GM23338 (cell line): ENCODE results near the gene TRAK1. TPM values are rescaled to one million over a fixed set of nuclear protein-coding genes. Genes with fewer than 3 reads are reported as not detected.

ENCODE experiments used
- ATAC-seq: fragments of 200-7000 bp; cut with Tn5 transposase; 3 replicates; pipeline ENCODE4 v1.9.1; 2020
- DNase-seq: peaks from one replicate; pipeline ENCODE4 v3.0.0-alpha.2; 2015; ENCODE audit warnings: low spot score
- H2AFZ ChIP-seq: fragments of 200-600 bp; sonication (generic); 2 replicates; pipeline ENCODE4 v1.8.0; 2016; ENCODE audit warnings: antibody characterized with exemption, mild to moderate bottlenecking, moderate library complexity
- H3F3A ChIP-seq: fragments of 200-600 bp; sonication (generic); replicated peaks from 2 replicates; pipeline ENCODE4 v1.8.0; 2017; ENCODE audit warnings: antibody characterized with exemption, mixed run types, low read depth
- H3K27ac ChIP-seq: fragments of 200-600 bp; sonication (generic); 2 replicates; pipeline ENCODE4 v1.6.1; 2016; ENCODE audit warnings: low read depth
- H3K27me3 ChIP-seq: fragments of 200-600 bp; sonication (generic); 2 replicates; pipeline ENCODE4 v1.8.0; 2016; ENCODE audit warnings: mild to moderate bottlenecking, mixed run types, moderate library complexity; ENCODE audit not compliant: insufficient read depth
- H3K36me3 ChIP-seq: fragments of 200-600 bp; sonication (generic); 2 replicates; pipeline ENCODE4 v1.8.0; 2016; ENCODE audit warnings: mild to moderate bottlenecking; ENCODE audit not compliant: insufficient read depth
- H3K4me1 ChIP-seq: fragments of 200-600 bp; sonication (generic); 2 replicates; pipeline ENCODE4 v1.8.0; 2016; ENCODE audit warnings: mild to moderate bottlenecking, moderate library complexity; ENCODE audit not compliant: insufficient read depth
- H3K4me2 ChIP-seq: fragments of 200-600 bp; sonication (generic); 2 replicates; pipeline ENCODE4 v1.7.1; 2017; ENCODE audit warnings: mixed run types
- H3K4me3 ChIP-seq: fragments of 200-600 bp; sonication (generic); 2 replicates; pipeline ENCODE4 v1.6.1; 2016; ENCODE audit warnings: mixed run types
- H3K79me2 ChIP-seq: fragments of 200-600 bp; sonication (generic); replicated peaks from 2 replicates; pipeline ENCODE4 v1.8.0; 2017; ENCODE audit warnings: mild to moderate bottlenecking; ENCODE audit not compliant: insufficient read depth
- H3K9me2 ChIP-seq: fragments of 200-600 bp; sonication (generic); 2 replicates; pipeline ENCODE4 v1.8.0; 2017; ENCODE audit not compliant: insufficient read depth
- H4K20me1 ChIP-seq: fragments of 200-600 bp; sonication (generic); replicated peaks from 2 replicates; pipeline ENCODE4 v1.8.0; 2017; ENCODE audit warnings: mild to moderate bottlenecking; ENCODE audit not compliant: insufficient read depth
- H3K27ac Mint-ChIP-seq: 2 replicates; pipeline ENCODE4 v1.8.0; 2020; ENCODE audit warnings: inconsistent platforms, mild to moderate bottlenecking, moderate library complexity, mixed read lengths
- H3K27me3 Mint-ChIP-seq: 3 replicates; pipeline ENCODE4 v1.8.0; 2022; ENCODE audit warnings: low read depth, mild to moderate bottlenecking, moderate library complexity, mixed read lengths, inconsistent platforms; ENCODE audit not compliant: insufficient read depth, poor library complexity
- H3K36me3 Mint-ChIP-seq: 3 replicates; pipeline ENCODE4 v1.8.0; 2021; ENCODE audit warnings: low read depth, mild to moderate bottlenecking, inconsistent platforms, moderate library complexity, mixed read lengths
- H3K4me1 Mint-ChIP-seq: 3 replicates; pipeline ENCODE4 v1.8.0; 2020; ENCODE audit warnings: mild to moderate bottlenecking, inconsistent platforms, mixed read lengths
- H3K4me3 Mint-ChIP-seq: 3 replicates; pipeline ENCODE4 v1.8.0; 2021; ENCODE audit warnings: moderate library complexity, mild to moderate bottlenecking, inconsistent platforms, mixed read lengths
- H3K9me3 Mint-ChIP-seq: 3 replicates; pipeline ENCODE4 v1.8.0; 2020; ENCODE audit warnings: moderate library complexity, mild to moderate bottlenecking, inconsistent platforms, mixed read lengths
- CREB1 ChIP-seq: fragments of 250-450 bp; sonication (Bioruptor Pico); IDR thresholded peaks from 2 replicates; pipeline ENCODE4 v1.5.0; 2020; ENCODE audit warnings: low read depth, mild to moderate bottlenecking, moderate library complexity
- EZH2 ChIP-seq: fragments of 200-600 bp; sonication (generic); IDR thresholded peaks from one replicate; pipeline ENCODE4 v1.8.0; 2017; ENCODE audit warnings: antibody characterized with exemption, mild to moderate bottlenecking, low read depth; ENCODE audit not compliant: unreplicated experiment
- EZH2phosphoT487 ChIP-seq: fragments of 200-600 bp; sonication (generic); IDR thresholded peaks from one replicate; pipeline ENCODE4 v1.8.1; 2018; ENCODE audit warnings: antibody characterized with exemption; ENCODE audit not compliant: unreplicated experiment
- JUNB ChIP-seq: IDR thresholded peaks from one replicate; pipeline ENCODE4 v1.6.1; 2016; ENCODE audit warnings: antibody characterized with exemption; ENCODE audit not compliant: unreplicated experiment
- NANOG ChIP-seq: IDR thresholded peaks from 2 replicates; pipeline ENCODE4 v1.6.1; 2016; ENCODE audit warnings: antibody characterized with exemption, borderline replicate concordance
- POLR2AphosphoS5 ChIP-seq: IDR thresholded peaks from 2 replicates; pipeline ENCODE4 v1.6.1; 2016; ENCODE audit warnings: antibody characterized with exemption, low read depth
- STAT1 ChIP-seq: IDR thresholded peaks from one replicate; pipeline ENCODE4 v1.6.1; 2016; ENCODE audit warnings: antibody characterized with exemption; ENCODE audit not compliant: unreplicated experiment
- ZNF114 ChIP-seq: fragments of 250-450 bp; sonication (Bioruptor Pico); IDR thresholded peaks from 2 replicates; pipeline ENCODE4 v1.5.0; 2020; ENCODE audit warnings: mild to moderate bottlenecking, moderate library complexity
- ZNF331 ChIP-seq: fragments of 250-450 bp; sonication (Bioruptor Pico); IDR thresholded peaks from 2 replicates; pipeline ENCODE4 v1.5.0; 2020; ENCODE audit warnings: low read depth, mild to moderate bottlenecking, moderate library complexity
- polyA plus RNA-seq: library from polyadenylated mRNA; unstranded; fragments of >200 nt; fragmentation: Nextera tagmentation; extraction: Ambion mirVana; gene quantifications from 2 replicates; pipeline ENCODE4 v1.2.1, GENCODE V29; 2016
- total RNA-seq: library from RNA; depleted of rRNA; stranded (reverse); fragments of >200 nt; shearing (Covaris generic); gene quantifications from 2 replicates; pipeline ENCODE4 v1.2.3, GENCODE V29; 2014
- TF ChIP-seq, protein P1 (sequence below), 2 experiments: fragments of 200-600 bp in 1 of 2; sonication (generic) in 1 of 2; conservative IDR thresholded peaks; 2 replicates each; pipeline versions ENCODE4 v1.5.1 to v1.6.1; 2016 to 2017; ENCODE audit warnings: antibody characterized with exemption in 2 of 2, low read depth in 2 of 2, mild to moderate bottlenecking in 2 of 2, moderate library complexity in 1 of 2
- TF ChIP-seq, protein P2 (sequence below): fragments of 250-450 bp; sonication (Bioruptor Pico); IDR thresholded peaks from 2 replicates; pipeline ENCODE4 v1.5.0; 2020; ENCODE audit warnings: mild to moderate bottlenecking, moderate library complexity
- TF ChIP-seq, protein P3 (sequence below): IDR thresholded peaks from one replicate; pipeline ENCODE4 v1.6.1; 2018; ENCODE audit warnings: antibody characterized with exemption; ENCODE audit not compliant: unreplicated experiment
- TF ChIP-seq, protein P4 (sequence below): IDR thresholded peaks from 2 replicates; pipeline ENCODE4 v1.6.1; 2016; ENCODE audit warnings: antibody characterized with exemption

The TRAK1 gene
- total and polyA plus RNA-seq, 2 experiments from 2014 or later, result 13.4 to 47.4 TPM

DNA sequence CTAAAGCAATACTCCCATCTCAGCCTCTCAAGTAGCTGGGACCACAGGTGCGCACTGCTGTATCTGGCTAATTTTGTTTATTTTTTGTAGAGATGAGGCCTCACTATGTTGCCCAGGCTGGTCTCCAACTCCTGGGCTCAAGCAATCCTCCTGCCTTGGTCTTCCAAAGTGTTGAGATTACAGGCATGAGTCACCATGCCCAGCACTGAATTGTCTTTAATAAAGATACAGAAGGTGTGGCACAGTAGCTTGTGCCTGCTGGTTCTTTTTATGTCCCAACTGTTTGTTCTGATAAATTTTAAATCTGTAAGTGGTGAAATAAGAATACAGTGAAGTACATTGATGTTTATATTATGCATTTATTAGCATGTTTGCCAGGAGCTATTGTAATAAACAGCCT lies 20.6 kb upstream of the TRAK1 start:
- H3K27ac Mint-ChIP-seq, result no peak overlapping the region
- peaks cover 40% of the 10 kb centered on the region for H3K4me1 Mint-ChIP-seq

More for the DNA sequence above, 20.6 kb upstream of the TRAK1 start:
- Mint-ChIP-seq H3K4me3 (no peak overlapping the region), H3K9me3 (no peaks in the 10 kb centered on the region), H3K27me3 (peaks cover 9% of the 10 kb centered on the region), H3K36me3 (no peaks in the 10 kb centered on the region)
- Histone ChIP-seq H3K9me2 (no peaks in the 10 kb centered on the region), H3F3A (no peaks in the 10 kb centered on the region), H2AFZ (no peak overlapping the region), H4K20me1 (no peaks in the 10 kb centered on the region; the same call in 1 of the 2 replicates), H3K4me3 (no peak overlapping the region), H3K27me3 (no peaks in the 10 kb centered on the region), H3K36me3 (no peaks in the 10 kb centered on the region), H3K79me2 (peaks cover 71% of the 10 kb centered on the region), H3K4me2 (no peak overlapping the region), H3K4me1 (peaks cover 17% of the 10 kb centered on the region), H3K27ac (no peak overlapping the region)
- TF ChIP-seq EZH2phosphoT487 (no peak), NANOG (no peak), ZNF114 (no peak), CREB1 (CRISPR knock-in tag) (no peak), JUNB (no peak), EZH2 (no peak), STAT1 (no peak), POLR2AphosphoS5 (no peak), ZNF331 (CRISPR knock-in tag) (no peak)
- TF ChIP-seq, protein P1, sequence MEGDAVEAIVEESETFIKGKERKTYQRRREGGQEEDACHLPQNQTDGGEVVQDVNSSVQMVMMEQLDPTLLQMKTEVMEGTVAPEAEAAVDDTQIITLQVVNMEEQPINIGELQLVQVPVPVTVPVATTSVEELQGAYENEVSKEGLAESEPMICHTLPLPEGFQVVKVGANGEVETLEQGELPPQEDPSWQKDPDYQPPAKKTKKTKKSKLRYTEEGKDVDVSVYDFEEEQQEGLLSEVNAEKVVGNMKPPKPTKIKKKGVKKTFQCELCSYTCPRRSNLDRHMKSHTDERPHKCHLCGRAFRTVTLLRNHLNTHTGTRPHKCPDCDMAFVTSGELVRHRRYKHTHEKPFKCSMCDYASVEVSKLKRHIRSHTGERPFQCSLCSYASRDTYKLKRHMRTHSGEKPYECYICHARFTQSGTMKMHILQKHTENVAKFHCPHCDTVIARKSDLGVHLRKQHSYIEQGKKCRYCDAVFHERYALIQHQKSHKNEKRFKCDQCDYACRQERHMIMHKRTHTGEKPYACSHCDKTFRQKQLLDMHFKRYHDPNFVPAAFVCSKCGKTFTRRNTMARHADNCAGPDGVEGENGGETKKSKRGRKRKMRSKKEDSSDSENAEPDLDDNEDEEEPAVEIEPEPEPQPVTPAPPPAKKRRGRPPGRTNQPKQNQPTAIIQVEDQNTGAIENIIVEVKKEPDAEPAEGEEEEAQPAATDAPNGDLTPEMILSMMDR (conservative IDR thresholded peaks at IDR 0.05; ENCODE audit: low read depth in 2 of 2), result no peak
- TF ChIP-seq, protein P2, sequence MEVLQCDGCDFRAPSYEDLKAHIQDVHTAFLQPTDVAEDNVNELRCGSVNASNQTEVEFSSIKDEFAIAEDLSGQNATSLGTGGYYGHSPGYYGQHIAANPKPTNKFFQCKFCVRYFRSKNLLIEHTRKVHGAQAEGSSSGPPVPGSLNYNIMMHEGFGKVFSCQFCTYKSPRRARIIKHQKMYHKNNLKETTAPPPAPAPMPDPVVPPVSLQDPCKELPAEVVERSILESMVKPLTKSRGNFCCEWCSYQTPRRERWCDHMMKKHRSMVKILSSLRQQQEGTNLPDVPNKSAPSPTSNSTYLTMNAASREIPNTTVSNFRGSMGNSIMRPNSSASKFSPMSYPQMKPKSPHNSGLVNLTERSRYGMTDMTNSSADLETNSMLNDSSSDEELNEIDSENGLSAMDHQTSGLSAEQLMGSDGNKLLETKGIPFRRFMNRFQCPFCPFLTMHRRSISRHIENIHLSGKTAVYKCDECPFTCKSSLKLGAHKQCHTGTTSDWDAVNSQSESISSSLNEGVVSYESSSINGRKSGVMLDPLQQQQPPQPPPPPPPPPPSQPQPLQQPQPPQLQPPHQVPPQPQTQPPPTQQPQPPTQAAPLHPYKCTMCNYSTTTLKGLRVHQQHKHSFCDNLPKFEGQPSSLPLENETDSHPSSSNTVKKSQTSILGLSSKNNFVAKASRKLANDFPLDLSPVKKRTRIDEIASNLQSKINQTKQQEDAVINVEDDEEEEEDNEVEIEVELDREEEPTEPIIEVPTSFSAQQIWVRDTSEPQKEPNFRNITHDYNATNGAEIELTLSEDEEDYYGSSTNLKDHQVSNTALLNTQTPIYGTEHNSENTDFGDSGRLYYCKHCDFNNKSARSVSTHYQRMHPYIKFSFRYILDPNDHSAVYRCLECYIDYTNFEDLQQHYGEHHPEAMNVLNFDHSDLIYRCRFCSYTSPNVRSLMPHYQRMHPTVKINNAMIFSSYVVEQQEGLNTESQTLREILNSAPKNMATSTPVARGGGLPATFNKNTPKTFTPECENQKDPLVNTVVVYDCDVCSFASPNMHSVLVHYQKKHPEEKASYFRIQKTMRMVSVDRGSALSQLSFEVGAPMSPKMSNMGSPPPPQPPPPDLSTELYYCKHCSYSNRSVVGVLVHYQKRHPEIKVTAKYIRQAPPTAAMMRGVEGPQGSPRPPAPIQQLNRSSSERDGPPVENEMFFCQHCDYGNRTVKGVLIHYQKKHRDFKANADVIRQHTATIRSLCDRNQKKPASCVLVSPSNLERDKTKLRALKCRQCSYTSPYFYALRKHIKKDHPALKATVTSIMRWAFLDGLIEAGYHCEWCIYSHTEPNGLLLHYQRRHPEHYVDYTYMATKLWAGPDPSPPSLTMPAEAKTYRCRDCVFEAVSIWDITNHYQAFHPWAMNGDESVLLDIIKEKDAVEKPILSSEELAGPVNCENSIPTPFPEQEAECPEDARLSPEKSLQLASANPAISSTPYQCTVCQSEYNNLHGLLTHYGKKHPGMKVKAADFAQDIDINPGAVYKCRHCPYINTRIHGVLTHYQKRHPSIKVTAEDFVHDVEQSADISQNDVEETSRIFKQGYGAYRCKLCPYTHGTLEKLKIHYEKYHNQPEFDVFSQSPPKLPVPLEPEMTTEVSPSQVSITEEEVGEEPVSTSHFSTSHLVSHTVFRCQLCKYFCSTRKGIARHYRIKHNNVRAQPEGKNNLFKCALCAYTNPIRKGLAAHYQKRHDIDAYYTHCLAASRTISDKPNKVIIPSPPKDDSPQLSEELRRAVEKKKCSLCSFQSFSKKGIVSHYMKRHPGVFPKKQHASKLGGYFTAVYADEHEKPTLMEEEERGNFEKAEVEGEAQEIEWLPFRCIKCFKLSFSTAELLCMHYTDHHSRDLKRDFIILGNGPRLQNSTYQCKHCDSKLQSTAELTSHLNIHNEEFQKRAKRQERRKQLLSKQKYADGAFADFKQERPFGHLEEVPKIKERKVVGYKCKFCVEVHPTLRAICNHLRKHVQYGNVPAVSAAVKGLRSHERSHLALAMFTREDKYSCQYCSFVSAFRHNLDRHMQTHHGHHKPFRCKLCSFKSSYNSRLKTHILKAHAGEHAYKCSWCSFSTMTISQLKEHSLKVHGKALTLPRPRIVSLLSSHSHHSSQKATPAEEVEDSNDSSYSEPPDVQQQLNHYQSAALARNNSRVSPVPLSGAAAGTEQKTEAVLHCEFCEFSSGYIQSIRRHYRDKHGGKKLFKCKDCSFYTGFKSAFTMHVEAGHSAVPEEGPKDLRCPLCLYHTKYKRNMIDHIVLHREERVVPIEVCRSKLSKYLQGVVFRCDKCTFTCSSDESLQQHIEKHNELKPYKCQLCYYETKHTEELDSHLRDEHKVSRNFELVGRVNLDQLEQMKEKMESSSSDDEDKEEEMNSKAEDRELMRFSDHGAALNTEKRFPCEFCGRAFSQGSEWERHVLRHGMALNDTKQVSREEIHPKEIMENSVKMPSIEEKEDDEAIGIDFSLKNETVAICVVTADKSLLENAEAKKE (CRISPR knock-in tag), result no peak
- TF ChIP-seq, protein P3, sequence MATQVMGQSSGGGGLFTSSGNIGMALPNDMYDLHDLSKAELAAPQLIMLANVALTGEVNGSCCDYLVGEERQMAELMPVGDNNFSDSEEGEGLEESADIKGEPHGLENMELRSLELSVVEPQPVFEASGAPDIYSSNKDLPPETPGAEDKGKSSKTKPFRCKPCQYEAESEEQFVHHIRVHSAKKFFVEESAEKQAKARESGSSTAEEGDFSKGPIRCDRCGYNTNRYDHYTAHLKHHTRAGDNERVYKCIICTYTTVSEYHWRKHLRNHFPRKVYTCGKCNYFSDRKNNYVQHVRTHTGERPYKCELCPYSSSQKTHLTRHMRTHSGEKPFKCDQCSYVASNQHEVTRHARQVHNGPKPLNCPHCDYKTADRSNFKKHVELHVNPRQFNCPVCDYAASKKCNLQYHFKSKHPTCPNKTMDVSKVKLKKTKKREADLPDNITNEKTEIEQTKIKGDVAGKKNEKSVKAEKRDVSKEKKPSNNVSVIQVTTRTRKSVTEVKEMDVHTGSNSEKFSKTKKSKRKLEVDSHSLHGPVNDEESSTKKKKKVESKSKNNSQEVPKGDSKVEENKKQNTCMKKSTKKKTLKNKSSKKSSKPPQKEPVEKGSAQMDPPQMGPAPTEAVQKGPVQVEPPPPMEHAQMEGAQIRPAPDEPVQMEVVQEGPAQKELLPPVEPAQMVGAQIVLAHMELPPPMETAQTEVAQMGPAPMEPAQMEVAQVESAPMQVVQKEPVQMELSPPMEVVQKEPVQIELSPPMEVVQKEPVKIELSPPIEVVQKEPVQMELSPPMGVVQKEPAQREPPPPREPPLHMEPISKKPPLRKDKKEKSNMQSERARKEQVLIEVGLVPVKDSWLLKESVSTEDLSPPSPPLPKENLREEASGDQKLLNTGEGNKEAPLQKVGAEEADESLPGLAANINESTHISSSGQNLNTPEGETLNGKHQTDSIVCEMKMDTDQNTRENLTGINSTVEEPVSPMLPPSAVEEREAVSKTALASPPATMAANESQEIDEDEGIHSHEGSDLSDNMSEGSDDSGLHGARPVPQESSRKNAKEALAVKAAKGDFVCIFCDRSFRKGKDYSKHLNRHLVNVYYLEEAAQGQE, result no peak
- TF ChIP-seq, protein P4, sequence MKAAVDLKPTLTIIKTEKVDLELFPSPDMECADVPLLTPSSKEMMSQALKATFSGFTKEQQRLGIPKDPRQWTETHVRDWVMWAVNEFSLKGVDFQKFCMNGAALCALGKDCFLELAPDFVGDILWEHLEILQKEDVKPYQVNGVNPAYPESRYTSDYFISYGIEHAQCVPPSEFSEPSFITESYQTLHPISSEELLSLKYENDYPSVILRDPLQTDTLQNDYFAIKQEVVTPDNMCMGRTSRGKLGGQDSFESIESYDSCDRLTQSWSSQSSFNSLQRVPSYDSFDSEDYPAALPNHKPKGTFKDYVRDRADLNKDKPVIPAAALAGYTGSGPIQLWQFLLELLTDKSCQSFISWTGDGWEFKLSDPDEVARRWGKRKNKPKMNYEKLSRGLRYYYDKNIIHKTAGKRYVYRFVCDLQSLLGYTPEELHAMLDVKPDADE, result no peak
- DNase-seq (no peak), ATAC-seq (no peak)
